LoVo (cell line): Measurements from ENCODE around the gene MAP3K14.
A peak's percentile ranks its signal among the peaks of the same experiment; 100 is the strongest.

Source experiments
- DNase-seq: peaks from one replicate; pipeline ENCODE4 v3.0.0-alpha.2; 2016; ENCODE audit warnings: low spot score

Gene MAP3K14

GRCh38 chr17:45222289-45222995, 94.4 kb downstream of the MAP3K14 start:
- DNase-seq = no peak

- DNase-seq = no peak
Observed at GRCh38 chr17:45222014-45222288, 94.9 kb downstream of the MAP3K14 start.

- no peak for DNase-seq
Observed at GRCh38 chr17:45221081-45222013, 95.5 kb downstream of the MAP3K14 start, which contains the start of gene FMNL1. FMNL1 (plus strand) TSS chr17:45221885; CDS start chr17:45222125, 240 bp downstream.

- no peak for DNase-seq
Observed at GRCh38 chr17:45220079-45220478, 96.7 kb downstream of the MAP3K14 start.

- peak; percentile 83 for DNase-seq
Observed at GRCh38 chr17:45218895-45219661, 97.7 kb downstream of the MAP3K14 start.
